AG04450 (cell line): ENCODE data around the gene TAF10. TPM values are rescaled to one million over a fixed set of nuclear protein-coding genes. Genes with fewer than 3 reads are reported as not detected.

Source experiments
- CTCF ChIA-PET: fragments of 300-600, 350-600 bp; formaldehyde crosslinking; extraction: SDS; loops from one replicate; lab custom pipeline; 2022; ENCODE audit warnings: antibody characterized with exemption, inconsistent platforms; lab: Charles Lee
- POLR2A ChIA-PET: fragments of 350-600 bp; formaldehyde crosslinking; extraction: SDS; loops from one replicate; lab custom pipeline; 2021; ENCODE audit warnings: antibody characterized with exemption, inconsistent platforms; lab: Yijun Ruan, JAX
- DNase-seq: peaks from one replicate; pipeline ENCODE4 v3.0.0-alpha.2; 2011; ENCODE audit warnings: low read depth, low spot score
- H3K27ac ChIP-seq: one replicate; pipeline ENCODE4 v1.5.1; 2012; ENCODE audit warnings: low read depth, low read length, control low read depth
- H3K27me3 ChIP-seq: one replicate; pipeline ENCODE4 v1.6.0; 2012; ENCODE audit warnings: low read length; ENCODE audit not compliant: control insufficient read depth, insufficient read depth
- H3K4me3 ChIP-seq: 2 replicates; pipeline ENCODE4 v1.5.1; 2011; ENCODE audit warnings: mild to moderate bottlenecking, low read depth, low read length, control low read depth
- H3K9me3 ChIP-seq: 2 replicates; pipeline ENCODE4 v1.5.1; 2012; ENCODE audit warnings: low read length; ENCODE audit not compliant: control insufficient read depth, insufficient read depth
- polyA minus RNA-seq: library from RNA; depleted of rRNA, polyadenylated mRNA; stranded (reverse); fragments of >200 nt; gene quantifications from 2 replicates; pipeline ENCODE4 v1.2.3, GENCODE V29; 2011; rRNA and poly(A)+ RNA removed
- polyA plus RNA-seq: library from polyadenylated mRNA; depleted of rRNA; stranded (reverse); fragments of >200 nt; gene quantifications from 2 replicates; pipeline ENCODE4 v1.2.3, GENCODE V29; 2011; rRNA removed
- TF ChIP-seq, protein P1 (sequence below): IDR thresholded peaks from 2 replicates; pipeline ENCODE4 v1.5.1; 2011; ENCODE audit warnings: low read depth, low read length, control low read depth, inconsistent platforms

Gene TAF10
- 170 and 215 TPM in 2 replicates for polyA plus RNA-seq
- polyA minus RNA-seq = 111 and 155 TPM in 2 replicates

DNA sequence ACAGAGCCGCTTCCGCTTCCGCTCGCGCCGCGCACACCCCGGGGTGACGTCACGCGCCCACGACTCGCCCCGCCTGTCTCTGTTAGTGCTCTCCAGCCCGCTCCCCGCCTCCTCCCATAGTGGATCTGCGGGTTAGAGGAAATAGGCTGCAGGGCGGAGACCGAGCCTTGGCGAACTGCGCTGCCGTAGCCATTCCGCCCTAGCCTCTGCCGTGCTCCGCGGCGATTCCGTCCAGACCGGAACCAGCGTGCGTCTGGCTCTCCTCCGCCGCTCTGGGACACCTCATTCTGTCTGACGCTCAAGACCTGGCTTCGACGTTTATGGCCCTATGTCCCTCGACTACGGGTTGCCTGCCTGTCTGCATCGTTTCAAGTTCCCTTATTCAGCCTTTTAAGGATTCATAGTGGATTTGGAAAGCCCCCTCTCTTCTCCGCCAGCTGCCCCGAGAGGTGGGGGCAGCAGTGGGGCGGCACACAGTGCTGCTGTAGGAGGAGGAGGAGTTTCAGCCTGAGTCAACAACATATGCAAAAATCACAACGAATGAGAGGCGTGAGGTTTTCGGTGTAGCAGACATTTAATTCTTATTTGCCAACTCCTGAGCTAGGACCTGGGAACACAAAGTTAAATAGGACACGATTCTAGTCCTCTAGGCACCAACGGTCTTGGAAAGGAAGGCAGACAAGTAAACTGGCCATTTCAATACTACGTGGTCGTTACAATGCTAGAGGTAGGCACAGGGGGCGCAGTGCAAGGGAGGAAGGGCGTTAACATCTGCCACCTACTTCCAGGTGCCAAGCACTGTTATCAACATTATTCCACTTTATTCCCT is at the start of gene TAF10:
Gene TAF10, minus strand, starts transcription at position 4 of the 829 bp plus-strand sequence. CDS start 27 bp downstream, outside the sequence.
- Histone ChIP-seq H3K4me3 (peak within 1 kb of the TSS; percentile 74), H3K9me3 (no peaks in the 10 kb centered on the region; the same call in 1 of the 2 replicates), H3K27me3 (no peaks in the 10 kb centered on the region), H3K27ac (peak within 1 kb of the TSS; percentile 99)
- peak; percentile 88 for DNase-seq
- TF ChIP-seq, protein P1, sequence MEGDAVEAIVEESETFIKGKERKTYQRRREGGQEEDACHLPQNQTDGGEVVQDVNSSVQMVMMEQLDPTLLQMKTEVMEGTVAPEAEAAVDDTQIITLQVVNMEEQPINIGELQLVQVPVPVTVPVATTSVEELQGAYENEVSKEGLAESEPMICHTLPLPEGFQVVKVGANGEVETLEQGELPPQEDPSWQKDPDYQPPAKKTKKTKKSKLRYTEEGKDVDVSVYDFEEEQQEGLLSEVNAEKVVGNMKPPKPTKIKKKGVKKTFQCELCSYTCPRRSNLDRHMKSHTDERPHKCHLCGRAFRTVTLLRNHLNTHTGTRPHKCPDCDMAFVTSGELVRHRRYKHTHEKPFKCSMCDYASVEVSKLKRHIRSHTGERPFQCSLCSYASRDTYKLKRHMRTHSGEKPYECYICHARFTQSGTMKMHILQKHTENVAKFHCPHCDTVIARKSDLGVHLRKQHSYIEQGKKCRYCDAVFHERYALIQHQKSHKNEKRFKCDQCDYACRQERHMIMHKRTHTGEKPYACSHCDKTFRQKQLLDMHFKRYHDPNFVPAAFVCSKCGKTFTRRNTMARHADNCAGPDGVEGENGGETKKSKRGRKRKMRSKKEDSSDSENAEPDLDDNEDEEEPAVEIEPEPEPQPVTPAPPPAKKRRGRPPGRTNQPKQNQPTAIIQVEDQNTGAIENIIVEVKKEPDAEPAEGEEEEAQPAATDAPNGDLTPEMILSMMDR = peak; percentile 57
- ChIA-PET CTCF (interaction anchor here (0.7 to 2.9 kb wide), 8 partner anchors 8 to 94 kb away, joined by 3 to 15 read pairs (median 4); partner anchors contain the start of gene MRPL17), POLR2A (interaction anchor here (0.6 to 1.9 kb wide), 10 partner anchors 9 to 233 kb away, joined by 3 to 13 read pairs (median 4); partner anchors contain the start of genes ARFIP2, MRPL17 and TIMM10B)

DNA sequence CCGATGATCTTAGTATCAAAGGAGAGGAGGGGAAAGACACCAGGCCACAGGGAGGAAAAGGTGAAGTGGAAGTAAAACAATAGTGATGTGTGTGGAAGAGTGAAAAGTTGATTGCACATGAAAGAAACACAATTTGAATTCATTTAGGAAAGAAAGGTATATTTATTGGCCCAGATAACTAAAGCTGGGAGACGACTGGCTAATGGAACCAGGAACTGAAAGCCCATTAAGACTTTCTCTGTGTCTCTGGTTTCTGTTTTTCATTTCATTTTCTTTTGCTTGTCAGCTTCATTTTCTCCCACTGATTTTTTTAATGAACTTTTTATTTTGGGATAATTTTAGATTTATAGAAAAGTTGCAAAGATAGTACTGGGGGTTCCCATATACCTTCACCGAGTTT is 48.7 kb upstream of the TAF10 start:
- Histone ChIP-seq H3K9me3 (no peaks in the 10 kb centered on the region), H3K4me3 (no peak overlapping the region), H3K27ac (no peak overlapping the region), H3K27me3 (no peaks in the 10 kb centered on the region)
- TF ChIP-seq, protein P1 = no peak
- POLR2A ChIA-PET = no interaction called here
- CTCF ChIA-PET = interaction anchor here (1.3 to 1.4 kb wide), 2 partner anchors 11 to 23 kb away, joined by 3 to 4 read pairs; partner anchors contain the start of gene MRPL17
- no peak for DNase-seq

DNA sequence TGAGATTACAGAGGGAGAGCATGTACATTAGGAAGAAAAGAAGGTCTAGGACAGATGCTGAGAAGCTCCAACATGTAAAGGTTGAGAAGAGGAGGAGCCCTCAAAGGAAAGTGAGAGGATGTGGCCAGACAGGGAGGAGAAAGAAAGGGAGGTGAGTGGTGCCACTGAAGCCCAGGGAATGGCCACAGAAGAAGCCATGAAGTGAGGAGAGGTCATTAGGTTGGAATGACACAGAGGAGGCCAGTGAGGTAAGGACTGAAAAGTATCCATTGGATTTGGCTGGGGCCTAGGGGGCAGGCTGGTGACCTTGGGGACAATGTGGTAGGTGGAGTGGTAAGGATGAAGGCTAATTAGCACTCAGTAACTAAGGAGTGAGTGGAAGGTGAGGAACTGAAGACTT is 46.6 kb upstream of the TAF10 start:
- no peaks in the 10 kb centered on the region for H3K9me3 ChIP-seq
- TF ChIP-seq, protein P1 = no peak
- ChIA-PET CTCF (interaction anchor here (1.4 to 3.8 kb wide), 3 partner anchors 10 to 279 kb away, joined by 5 to 23 read pairs (median 5); no protein-coding TSS in a partner anchor), POLR2A (no interaction called here)
- no peak overlapping the region for H3K27ac ChIP-seq
- peaks cover 6% of the 10 kb centered on the region for H3K27me3 ChIP-seq
- no peak overlapping the region for H3K4me3 ChIP-seq
- DNase-seq = no peak

DNA sequence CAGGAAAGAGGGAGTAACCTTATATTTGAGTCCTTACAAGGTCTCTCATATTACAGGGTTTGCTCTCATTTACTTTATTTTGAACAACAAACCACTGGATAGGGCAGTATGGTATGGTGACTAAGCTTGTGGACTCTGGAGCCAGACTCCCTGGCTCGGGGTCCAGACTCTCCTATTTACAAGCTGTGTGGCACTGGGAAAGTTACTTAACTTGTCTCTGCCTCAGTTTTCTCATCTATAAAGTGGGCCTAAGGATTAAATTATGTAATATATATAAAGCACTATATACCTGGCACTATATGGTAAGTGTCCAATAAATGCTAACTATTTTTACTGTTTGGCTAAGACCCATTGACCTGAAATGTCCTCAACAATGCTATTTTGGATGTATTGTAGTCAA is 45.3 kb upstream of the TAF10 start:
- TF ChIP-seq, protein P1 = no peak
- Histone ChIP-seq H3K27ac (no peak overlapping the region), H3K27me3 (peaks cover 9% of the 10 kb centered on the region), H3K9me3 (no peaks in the 10 kb centered on the region), H3K4me3 (no peak overlapping the region)
- POLR2A ChIA-PET = no interaction called here
- DNase-seq = no peak
- CTCF ChIA-PET = interaction anchor here (1.4 to 3.8 kb wide), 4 partner anchors 10 to 278 kb away, joined by 4 to 23 read pairs (median 5); partner anchors contain the start of gene MRPL17
